ENCODE measurements around the gene PSORS1C1.

The PSORS1C1 gene

GRCh38 chr6:31149827-31150447 lies 35.3 kb downstream of the PSORS1C1 start:
- TF ChIP-seq, protein P1, sequence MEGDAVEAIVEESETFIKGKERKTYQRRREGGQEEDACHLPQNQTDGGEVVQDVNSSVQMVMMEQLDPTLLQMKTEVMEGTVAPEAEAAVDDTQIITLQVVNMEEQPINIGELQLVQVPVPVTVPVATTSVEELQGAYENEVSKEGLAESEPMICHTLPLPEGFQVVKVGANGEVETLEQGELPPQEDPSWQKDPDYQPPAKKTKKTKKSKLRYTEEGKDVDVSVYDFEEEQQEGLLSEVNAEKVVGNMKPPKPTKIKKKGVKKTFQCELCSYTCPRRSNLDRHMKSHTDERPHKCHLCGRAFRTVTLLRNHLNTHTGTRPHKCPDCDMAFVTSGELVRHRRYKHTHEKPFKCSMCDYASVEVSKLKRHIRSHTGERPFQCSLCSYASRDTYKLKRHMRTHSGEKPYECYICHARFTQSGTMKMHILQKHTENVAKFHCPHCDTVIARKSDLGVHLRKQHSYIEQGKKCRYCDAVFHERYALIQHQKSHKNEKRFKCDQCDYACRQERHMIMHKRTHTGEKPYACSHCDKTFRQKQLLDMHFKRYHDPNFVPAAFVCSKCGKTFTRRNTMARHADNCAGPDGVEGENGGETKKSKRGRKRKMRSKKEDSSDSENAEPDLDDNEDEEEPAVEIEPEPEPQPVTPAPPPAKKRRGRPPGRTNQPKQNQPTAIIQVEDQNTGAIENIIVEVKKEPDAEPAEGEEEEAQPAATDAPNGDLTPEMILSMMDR (IDR thresholded peaks at IDR 0.05; ENCODE audit: low read depth, low read length): no peak
- H3K27ac ChIP-seq: no peak overlapping the region
- peaks cover 90% of the 10 kb centered on the region for H3K36me3 ChIP-seq

DNA sequence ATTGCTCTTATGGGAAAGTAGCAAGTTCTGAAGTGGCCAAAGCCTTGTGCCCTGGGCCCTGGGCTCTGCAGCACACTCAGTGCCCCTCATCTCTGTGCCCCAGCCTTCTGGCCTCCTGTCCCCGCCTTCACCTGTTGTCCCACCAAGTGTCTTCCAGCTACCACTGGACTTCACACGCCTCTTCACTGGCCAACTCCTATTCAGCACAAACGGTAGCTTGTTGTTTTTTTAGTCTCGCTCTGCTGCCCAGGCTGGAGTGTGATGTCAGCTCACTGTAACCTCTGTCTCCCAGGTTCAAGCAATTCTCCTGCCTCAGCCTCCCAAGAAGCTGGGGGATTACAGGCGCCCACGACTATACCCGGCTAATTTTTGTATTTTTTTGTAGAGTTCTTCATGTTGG lies 38.2 kb downstream of the PSORS1C1 start:
- no peaks in the 10 kb centered on the region for H3K9me3 ChIP-seq (ENCODE audit: severe bottlenecking)
- DNase-seq: no peak
- no peak overlapping the region for H3K4me3 ChIP-seq (ENCODE audit: low read depth, low read length)
- TF ChIP-seq, protein P1 (IDR thresholded peaks at IDR 0.05; ENCODE audit: low read depth, low read length): no peak
- H3K27me3 ChIP-seq (ENCODE audit: insufficient read depth, low read depth, severe bottlenecking): no peaks in the 10 kb centered on the region
- H3K27ac ChIP-seq: no peak overlapping the region
- peaks cover 82% of the 10 kb centered on the region for H3K36me3 ChIP-seq

More at GRCh38 chr6:31149827-31150447, 35.3 kb downstream of the PSORS1C1 start:
- DNase-seq: no peak
- Histone ChIP-seq H3K27me3 (ENCODE audit: insufficient read depth, low read depth, severe bottlenecking) (no peaks in the 10 kb centered on the region), H3K9me3 (ENCODE audit: severe bottlenecking) (no peaks in the 10 kb centered on the region), H3K4me3 (ENCODE audit: low read depth, low read length) (no peak overlapping the region)

- no peak for DNase-seq
- TF ChIP-seq, protein P1 (IDR thresholded peaks at IDR 0.05; ENCODE audit: low read depth, low read length): no peak
- no peak overlapping the region for H3K27ac ChIP-seq
- no peaks in the 10 kb centered on the region for H3K27me3 ChIP-seq (ENCODE audit: insufficient read depth, low read depth, severe bottlenecking)
- H3K36me3 ChIP-seq: peaks cover 76% of the 10 kb centered on the region
- no peaks in the 10 kb centered on the region for H3K9me3 ChIP-seq (ENCODE audit: severe bottlenecking)
- H3K4me3 ChIP-seq (ENCODE audit: low read depth, low read length): no peak overlapping the region
Observed at GRCh38 chr6:31154436-31154835, 39.8 kb downstream of the PSORS1C1 start.

- Histone ChIP-seq H3K27ac (peak overlapping the region; percentile 84; the same call in 1 of the 2 replicates), H3K36me3 (peaks cover 74% of the 10 kb centered on the region), H3K9me3 (ENCODE audit: severe bottlenecking) (no peaks in the 10 kb centered on the region), H3K27me3 (ENCODE audit: insufficient read depth, low read depth, severe bottlenecking) (no peaks in the 10 kb centered on the region), H3K4me3 (ENCODE audit: low read depth, low read length) (no peak overlapping the region)
- DNase-seq: no peak
- TF ChIP-seq, protein P1 (IDR thresholded peaks at IDR 0.05; ENCODE audit: low read depth, low read length): no peak
Observed at GRCh38 chr6:31156641-31157040, 42.0 kb downstream of the PSORS1C1 start.

DNA sequence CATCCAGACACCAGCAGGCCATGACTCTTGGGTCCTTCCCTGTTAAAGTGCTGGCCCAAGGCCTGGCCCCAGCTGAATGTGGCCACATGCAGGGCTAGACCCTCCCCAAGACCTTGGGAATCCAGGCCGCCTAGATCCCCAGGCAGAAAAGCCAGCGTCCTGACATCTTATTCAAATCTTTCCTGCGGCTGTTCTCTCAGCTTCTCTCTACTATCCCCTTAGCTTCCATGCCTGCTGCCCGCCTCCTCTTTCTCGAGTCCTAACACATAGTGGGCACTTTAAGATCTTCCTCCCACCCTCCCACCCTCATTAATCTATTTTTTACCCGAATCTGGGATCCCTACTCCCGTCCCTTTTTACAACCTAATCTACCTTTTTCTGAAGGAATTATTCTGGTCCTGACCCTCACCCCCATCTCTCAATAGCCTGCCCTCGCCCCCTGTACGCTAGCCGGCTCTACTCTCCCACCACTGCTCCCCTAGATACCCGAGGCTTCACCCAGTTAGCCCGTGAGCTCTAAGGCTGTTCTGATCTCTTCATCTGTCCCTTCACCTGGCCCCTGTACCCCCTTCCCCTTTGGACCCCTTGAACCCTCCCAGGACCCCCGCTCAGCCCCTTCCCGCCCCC lies 43.0 kb downstream of the PSORS1C1 start, which contains the start of gene CCHCR1:
CCHCR1 (minus strand) TSS at position 290 of the 627 bp plus-strand sequence; CDS start at position 88, 202 bp downstream.
- Histone ChIP-seq H3K36me3 (peaks cover 75% of the 10 kb centered on the region), H3K27ac (peak within 1 kb of the TSS; percentile 84), H3K27me3 (ENCODE audit: insufficient read depth, low read depth, severe bottlenecking) (no peaks in the 10 kb centered on the region), H3K9me3 (ENCODE audit: severe bottlenecking) (no peaks in the 10 kb centered on the region), H3K4me3 (ENCODE audit: low read depth, low read length) (peak within 1 kb of the TSS; percentile 65)
- DNase-seq: no peak
- TF ChIP-seq, protein P1 (IDR thresholded peaks at IDR 0.05; ENCODE audit: low read depth, low read length): no peak

All from WERI-Rb-1 (cell line).